HL-60/S4 (cell line): ENCODE data around the gene STPG4.

Experiments used
- in situ Hi-C: fragments of 300-500 bp; cut with MboI; formaldehyde crosslinking; loops from 2 replicates; pipeline ENCODE4 v1.14.3; 2022; ENCODE audit warnings: low sequenced_read_pairs

STPG4 gene

GRCh38 chr2:47073217-47073616 is 81.9 kb downstream of the STPG4 start:
- in situ Hi-C loops: no loop called here

GRCh38 chr2:47072728-47073191 is 82.3 kb downstream of the STPG4 start:
- in situ Hi-C loops: no loop called here

DNA sequence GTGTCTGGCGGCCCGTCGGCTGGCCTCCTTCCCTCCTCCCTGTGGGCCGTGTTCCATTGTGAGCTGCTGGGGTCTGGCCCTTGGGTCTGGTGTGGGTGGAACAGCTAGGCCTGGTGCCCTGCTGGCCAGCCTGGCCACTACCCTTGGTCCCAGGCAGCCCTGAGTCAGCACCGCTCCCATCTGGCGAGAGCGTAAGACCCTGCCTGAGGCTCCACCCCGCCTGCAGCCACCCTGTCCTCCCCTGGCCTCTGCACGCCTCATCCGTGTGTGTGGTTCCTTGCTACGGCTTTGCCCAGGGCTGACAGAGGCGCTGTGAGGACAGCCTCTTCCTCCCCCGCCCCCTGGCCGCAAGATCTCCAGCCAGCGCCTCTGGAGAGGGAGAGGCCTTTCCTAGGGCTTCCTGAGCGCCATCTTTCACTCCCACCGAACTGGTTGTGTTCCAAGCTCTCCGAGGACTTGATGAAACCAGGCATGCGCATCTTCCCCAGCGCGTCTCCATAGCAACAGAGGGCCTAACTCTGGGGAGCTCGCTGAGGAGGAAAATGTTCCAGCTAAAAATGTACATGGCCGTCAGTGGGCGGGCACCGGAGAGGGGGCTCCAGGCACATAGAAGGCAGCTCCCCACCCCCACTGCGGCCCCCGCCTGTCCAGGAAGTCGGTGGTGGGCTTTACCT is 83.0 kb downstream of the STPG4 start:
- in situ Hi-C loops: no loop called here

- in situ Hi-C loops: no loop called here
Measured at GRCh38 chr2:47070920-47071824, 83.9 kb downstream of the STPG4 start.

DNA sequence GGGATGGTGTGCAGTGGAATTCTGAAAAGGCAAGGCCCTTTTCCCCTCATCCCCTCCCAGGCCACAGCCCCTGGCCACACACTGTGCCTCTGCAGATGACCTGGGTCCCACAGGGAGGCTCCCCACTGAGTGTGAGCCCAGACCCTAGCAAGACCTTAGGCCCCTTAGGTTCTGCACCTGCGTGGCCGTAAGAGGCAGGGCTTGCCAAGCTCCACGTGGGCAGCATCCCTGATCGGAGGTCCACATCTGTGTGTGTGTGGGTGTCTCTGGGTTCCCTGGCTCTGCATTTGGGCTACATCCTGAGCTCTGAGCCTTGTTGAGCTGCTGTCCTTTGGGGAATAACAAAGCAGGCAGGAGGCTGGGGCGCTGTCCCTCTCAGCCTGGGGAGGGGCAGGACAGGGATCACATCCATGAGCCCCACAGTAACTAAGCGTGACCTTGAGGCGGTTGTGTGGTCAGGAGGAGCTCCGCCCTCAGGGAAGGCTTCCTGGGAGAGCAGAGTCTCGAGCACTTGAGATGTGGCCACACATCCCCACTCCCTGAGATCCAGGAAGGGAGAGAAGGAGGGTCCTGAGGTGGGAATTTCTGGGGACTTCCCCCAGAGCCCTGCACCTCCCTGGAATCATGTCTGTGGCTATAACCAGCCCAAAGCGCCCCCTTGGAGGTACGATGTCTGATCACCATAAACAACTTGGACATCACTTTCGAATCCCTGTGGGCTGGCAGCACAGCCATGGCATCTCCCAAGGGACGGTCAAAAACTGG is 84.8 kb downstream of the STPG4 start:
- in situ Hi-C loops: no loop called here

DNA sequence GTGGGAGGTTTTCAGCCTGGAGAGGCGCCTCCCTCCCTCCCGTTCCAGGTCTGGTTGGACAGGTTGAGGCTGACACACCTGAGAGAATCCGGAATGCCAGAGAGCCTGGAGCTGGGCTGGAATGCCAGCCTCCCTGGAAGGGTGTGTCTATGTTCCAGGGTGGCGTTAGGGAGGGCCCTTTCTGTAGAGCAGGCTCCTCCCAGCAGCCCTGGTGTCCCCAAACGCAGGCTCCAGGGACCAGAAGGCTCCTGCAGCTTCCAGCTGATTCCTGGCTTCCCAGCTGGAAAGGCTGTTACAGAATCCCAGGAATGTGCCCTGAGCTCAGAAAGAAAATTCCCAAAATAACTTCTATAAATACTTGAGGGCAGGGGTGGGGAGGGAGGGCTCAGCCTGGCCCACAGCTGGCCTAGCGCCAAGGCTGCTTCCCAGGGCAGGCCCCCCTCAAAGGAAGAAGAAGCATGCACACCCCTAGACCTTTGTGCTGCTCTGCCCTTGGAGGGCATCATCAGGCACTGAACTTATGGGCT is 85.4 kb downstream of the STPG4 start:
- in situ Hi-C loops: no loop called here

DNA sequence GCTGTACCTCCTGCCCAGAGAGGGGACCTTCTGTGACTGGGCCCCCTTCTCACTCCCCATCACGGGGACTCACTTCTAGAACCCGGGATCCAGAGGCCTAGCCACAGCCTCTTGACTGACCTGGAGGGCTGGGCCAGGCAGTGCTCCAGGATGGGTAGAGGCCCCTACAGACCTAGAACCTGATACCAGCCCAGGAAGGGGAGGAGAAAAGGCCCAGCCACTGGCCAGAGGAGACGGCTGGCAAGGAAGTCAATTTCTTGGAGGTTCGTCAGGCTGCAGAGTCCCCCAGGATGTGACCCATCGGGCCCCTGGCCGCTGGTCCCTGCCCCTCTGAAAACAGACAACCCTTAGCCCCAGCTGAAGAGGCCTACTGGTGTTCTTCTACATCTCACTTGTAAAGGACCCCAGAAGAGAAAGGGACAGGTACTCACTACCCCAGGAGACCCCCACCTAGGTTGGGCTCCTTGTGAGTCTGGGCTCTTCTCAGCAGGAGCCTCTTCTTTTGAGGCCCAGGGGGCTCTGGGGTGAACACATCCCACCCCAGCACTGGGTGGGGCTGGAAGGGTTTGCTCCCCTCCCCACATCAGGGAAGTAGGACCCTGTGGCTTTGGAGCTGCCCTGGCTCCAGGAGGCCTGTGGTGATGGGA is 86.0 kb downstream of the STPG4 start:
- in situ Hi-C loops: no loop called here

GRCh38 chr2:47067788-47068407 is 87.2 kb downstream of the STPG4 start:
- in situ Hi-C loops: no loop called here

DNA sequence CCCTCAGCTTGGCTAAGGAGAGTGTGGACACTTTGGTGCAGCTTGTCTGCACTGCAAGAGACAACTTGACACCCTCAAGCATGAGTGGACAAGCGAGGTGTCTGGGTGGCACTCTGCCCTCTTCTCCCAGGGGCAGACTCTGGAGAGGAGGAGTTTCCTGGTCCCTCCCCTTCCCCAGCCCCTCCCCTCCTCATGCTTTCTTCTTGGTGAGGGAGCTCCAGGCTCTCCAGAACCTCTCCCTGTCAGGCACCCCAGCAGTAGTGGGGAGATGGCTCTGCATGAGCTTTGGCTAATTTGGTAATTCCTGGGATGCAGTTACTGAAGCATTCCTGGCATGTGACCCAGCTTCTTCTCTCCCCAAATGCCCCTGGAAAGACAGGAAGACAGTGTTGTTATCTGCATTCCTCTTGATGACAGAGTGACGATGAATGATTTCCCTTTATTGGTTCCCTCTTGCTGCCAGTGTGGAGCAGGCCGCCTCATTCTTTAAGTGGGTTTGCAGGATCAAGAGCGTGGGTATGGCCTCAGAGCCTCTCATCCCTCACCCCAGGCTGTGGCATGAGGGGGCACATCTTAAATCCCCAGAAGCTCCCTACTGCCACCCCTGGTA is 89.2 kb downstream of the STPG4 start:
- in situ Hi-C loops: no loop called here

DNA sequence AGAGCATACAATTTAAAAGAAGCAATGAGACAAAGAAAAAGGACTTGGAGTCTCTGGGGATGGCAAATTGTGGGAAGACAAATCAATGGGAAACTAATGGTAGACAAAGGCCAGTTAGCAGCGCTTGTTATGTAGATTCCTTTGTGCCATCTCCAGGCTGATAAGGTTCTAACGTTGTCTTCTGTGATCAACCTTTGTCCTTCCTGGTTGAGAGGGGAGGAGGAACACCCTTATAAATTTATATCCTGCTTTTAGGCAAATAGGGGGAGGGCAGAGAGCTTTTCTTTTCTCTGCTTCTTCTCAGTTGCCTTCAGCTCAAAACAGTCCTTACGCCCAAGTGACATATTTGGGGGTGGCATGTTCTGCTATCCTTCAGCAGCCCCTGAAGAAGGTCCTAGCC is 89.8 kb downstream of the STPG4 start:
- in situ Hi-C loops: no loop called here

GRCh38 chr2:47064106-47064505 is 91.0 kb downstream of the STPG4 start:
- in situ Hi-C loops: no loop called here

DNA sequence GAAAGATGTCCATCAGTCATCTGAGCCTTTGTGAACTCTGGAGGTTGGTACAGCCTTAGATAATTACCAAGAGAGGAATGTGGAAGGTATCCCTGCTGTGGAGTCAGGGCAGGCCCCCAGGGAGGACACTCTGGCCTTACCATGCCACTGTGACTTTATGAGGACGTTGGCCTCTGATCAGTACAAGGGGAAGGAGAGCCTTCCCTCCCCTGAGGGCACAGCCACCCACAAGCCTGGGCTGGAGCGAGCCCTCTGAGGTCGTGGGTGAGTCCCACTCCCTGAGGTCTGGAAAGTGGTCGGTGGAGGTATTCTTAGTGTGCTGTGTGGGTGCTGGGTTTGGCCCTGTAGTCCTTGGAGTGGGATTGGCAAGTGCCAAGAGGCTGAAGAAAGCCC is 91.6 kb downstream of the STPG4 start:
- in situ Hi-C loops: no loop called here

- in situ Hi-C loops: no loop called here
Measured at GRCh38 chr2:47062681-47063537, 92.2 kb downstream of the STPG4 start.

DNA sequence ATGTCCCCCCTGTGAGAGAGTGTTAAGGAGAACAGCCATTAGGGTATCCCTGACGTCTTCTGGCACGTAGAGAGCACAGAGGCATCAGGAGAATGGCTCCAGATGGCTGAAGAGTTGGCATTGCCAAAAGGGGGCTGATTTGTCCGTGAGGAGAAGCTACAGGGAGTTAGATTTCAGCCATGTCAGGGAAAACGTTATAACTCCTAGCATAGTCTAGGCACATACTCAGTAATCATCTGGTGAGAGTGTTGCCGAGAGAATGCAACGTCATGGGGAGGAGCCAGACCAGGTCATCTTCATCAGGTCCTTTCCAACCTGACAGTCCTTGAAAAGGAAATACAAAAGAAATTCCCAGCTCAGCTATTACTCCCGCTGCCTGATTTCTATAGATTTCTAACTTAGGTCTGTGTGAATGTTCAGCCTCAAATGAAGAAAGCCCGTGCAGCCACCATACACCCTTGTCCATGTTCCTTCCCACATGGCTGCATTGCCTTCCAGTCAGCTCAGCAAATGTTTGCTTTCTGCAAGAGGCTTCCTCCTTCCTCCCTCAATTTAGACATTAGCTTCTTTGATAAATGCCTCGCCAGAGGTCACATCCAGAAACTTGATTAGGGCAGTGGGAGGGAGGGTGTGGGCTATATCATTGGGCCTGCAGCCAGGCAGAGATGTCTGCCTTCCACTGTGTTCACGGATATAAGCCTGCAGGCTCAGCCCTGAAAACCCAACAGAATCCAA is 93.0 kb downstream of the STPG4 start:
- in situ Hi-C loops: no loop called here

GRCh38 chr2:47060652-47061170 is 94.4 kb downstream of the STPG4 start:
- in situ Hi-C loops: no loop called here

DNA sequence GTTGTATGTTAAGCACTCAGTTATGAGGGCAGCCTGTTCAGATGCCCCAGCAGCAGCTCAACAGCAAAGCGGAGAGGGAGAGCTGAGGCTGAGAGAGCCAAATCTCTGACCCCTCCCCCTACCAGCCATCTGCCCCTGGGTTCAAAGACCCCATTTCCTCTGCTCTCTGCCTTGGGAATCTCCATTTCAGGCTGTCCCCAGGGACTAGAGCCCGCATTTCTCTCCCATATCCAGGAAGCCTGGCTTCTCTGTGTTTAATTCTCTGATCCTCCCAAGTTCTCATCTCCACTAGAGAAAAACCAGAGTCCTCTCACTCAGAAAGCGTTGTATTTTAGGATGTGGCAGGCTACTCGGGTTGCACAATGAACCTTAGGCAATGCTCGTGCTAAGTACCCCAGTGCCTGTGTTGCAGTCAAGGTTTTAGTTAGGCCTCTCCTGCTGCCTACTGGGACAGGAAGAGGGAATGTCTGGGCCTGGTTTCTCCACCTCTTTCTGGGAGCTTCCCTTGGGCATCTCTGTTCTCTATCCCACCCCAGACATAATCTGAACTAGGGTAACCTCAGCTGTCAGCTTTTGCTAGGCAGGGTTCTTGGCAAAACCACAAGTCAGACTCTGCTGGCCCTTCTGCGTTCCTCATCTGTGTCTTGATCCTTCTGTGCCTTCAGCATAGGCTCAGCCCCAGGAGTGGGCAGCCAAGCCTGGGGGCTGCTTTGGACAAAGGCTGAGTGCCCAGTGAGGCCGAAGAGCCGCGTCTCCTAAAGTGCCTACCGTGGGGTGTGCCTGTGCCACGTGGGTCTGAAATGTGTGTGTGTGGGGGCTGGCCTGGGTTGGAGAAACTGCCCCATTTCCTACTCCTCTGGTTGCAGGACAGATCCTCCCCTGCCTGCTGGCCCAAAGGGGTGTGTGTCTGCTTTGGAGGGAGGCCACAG is 96.8 kb downstream of the STPG4 start:
- in situ Hi-C loops: no loop called here

- in situ Hi-C loops: no loop called here
Measured at GRCh38 chr2:47057687-47058002, 97.5 kb downstream of the STPG4 start.
